Omental fat pad (tissue), 4 donors: ENCODE results near the gene CYP24A1. TPM values are rescaled to one million over a fixed set of nuclear protein-coding genes. Genes with fewer than 3 reads are reported as not detected.
"Not testable (repeated sequence)": the region's sequence is repeated elsewhere in the genome, so short reads cannot be mapped to it uniquely, and the experiment has no call there.

Experiments
- ATAC-seq: fragments of 150-250 bp; one replicate; pipeline ENCODE4 v1.9.1; 2016; ENCODE audit warnings: mild to moderate bottlenecking, moderate library complexity; ENCODE audit not compliant: low FRiP score
- DNase-seq: peaks from one replicate; pipeline ENCODE4 v3.0.0-alpha.2; 2019; ENCODE audit warnings: low spot score
- total RNA-seq, 4 donors: library from RNA; depleted of rRNA; stranded (reverse); fragments of >200 nt; gene quantifications; one replicate each; pipeline ENCODE4 v1.1.0, GENCODE V29; 2016
- TF ChIP-seq, protein P1 (sequence below), 3 donors: fragments of 450-650 bp; IDR thresholded peaks; one replicate each; pipeline ENCODE4 v1.5.1; 2016 to 2017; ENCODE audit warnings: antibody characterized with exemption in 3 of 3, mild to moderate bottlenecking in 3 of 3, moderate library complexity in 2 of 3

CYP24A1 gene
- total RNA-seq, 4 donors from 2014 or later, result 0.12 TPM; not detected in 3

GRCh38 chr20:54126806-54127655 lies 46.8 kb downstream of the CYP24A1 start:
- TF ChIP-seq, protein P1, sequence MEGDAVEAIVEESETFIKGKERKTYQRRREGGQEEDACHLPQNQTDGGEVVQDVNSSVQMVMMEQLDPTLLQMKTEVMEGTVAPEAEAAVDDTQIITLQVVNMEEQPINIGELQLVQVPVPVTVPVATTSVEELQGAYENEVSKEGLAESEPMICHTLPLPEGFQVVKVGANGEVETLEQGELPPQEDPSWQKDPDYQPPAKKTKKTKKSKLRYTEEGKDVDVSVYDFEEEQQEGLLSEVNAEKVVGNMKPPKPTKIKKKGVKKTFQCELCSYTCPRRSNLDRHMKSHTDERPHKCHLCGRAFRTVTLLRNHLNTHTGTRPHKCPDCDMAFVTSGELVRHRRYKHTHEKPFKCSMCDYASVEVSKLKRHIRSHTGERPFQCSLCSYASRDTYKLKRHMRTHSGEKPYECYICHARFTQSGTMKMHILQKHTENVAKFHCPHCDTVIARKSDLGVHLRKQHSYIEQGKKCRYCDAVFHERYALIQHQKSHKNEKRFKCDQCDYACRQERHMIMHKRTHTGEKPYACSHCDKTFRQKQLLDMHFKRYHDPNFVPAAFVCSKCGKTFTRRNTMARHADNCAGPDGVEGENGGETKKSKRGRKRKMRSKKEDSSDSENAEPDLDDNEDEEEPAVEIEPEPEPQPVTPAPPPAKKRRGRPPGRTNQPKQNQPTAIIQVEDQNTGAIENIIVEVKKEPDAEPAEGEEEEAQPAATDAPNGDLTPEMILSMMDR (IDR thresholded peaks at IDR 0.05), result no peak
- DNase-seq (no peak), ATAC-seq (no peak)

GRCh38 chr20:54126328-54126727 lies 47.5 kb downstream of the CYP24A1 start:
- not testable (repeated sequence) for DNase-seq, ATAC-seq

GRCh38 chr20:54123587-54124180 lies 50.1 kb downstream of the CYP24A1 start:
- DNase-seq (peak; percentile 41), ATAC-seq (peak; percentile 99)
- TF ChIP-seq, protein P1 (IDR thresholded peaks at IDR 0.05), result no peak

- TF ChIP-seq, protein P1 (IDR thresholded peaks at IDR 0.05), result no peak
- DNase-seq, result no peak
- ATAC-seq, result no peak
These were observed 50.9 kb downstream of the CYP24A1 start for GRCh38 chr20:54122681-54123586.

DNA sequence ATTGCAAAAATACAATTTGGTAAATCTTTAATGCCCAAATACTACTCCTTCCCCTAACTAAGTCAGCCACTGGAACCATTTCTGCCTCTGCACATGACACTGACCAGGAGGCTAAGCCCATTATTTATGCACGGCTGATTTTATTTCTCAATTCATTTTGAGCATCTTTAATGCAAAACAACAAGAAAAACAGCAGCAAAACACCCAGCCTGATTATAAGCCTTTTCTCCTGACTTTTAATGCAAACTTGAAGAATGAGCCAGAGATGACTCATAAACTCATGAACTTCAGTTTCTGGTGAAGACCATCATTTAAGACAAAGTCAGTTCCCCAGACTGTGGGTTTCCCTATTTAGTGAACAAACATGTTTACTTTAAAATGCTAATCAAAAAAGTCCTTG lies 51.6 kb downstream of the CYP24A1 start:
- TF ChIP-seq, protein P1 (IDR thresholded peaks at IDR 0.05), result no peak
- DNase-seq, result no peak
- no peak for ATAC-seq

- no peak for ATAC-seq
- TF ChIP-seq, protein P1 (IDR thresholded peaks at IDR 0.05), result no peak
- DNase-seq, result no peak
These were observed 54.0 kb downstream of the CYP24A1 start for GRCh38 chr20:54119744-54120143.
